AG04449 (cell line): ENCODE results near the gene NET1.

Source experiments
- CTCF ChIA-PET: fragments of 350-600 bp; formaldehyde crosslinking; extraction: SDS; loops from one replicate; lab custom pipeline; 2021; ENCODE audit warnings: antibody characterized with exemption; lab: Yijun Ruan, JAX
- POLR2A ChIA-PET: fragments of 400-600, 350-600 bp; formaldehyde crosslinking; extraction: SDS; loops from one replicate; lab custom pipeline; 2020; ENCODE audit warnings: antibody characterized with exemption, inconsistent platforms; lab: Yijun Ruan, JAX
- DNase-seq: peaks from one replicate; pipeline ENCODE4 v3.0.0-alpha.2; 2010; ENCODE audit warnings: low read depth, low spot score
- H3K4me3 ChIP-seq: 2 replicates; pipeline ENCODE4 v1.5.1; 2011; ENCODE audit warnings: low read depth, mild to moderate bottlenecking, control low read depth, low read length
- CTCF ChIP-seq: IDR thresholded peaks from one replicate; pipeline ENCODE4 v1.5.1; 2011; ENCODE audit warnings: mild to moderate bottlenecking, moderate library complexity, low read length, control low read depth, inconsistent platforms; ENCODE audit not compliant: insufficient read depth; ENCODE audit errors: missing control alignments

The NET1 gene, protein sequence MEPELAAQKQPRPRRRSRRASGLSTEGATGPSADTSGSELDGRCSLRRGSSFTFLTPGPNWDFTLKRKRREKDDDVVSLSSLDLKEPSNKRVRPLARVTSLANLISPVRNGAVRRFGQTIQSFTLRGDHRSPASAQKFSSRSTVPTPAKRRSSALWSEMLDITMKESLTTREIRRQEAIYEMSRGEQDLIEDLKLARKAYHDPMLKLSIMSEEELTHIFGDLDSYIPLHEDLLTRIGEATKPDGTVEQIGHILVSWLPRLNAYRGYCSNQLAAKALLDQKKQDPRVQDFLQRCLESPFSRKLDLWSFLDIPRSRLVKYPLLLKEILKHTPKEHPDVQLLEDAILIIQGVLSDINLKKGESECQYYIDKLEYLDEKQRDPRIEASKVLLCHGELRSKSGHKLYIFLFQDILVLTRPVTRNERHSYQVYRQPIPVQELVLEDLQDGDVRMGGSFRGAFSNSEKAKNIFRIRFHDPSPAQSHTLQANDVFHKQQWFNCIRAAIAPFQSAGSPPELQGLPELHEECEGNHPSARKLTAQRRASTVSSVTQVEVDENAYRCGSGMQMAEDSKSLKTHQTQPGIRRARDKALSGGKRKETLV

DNA sequence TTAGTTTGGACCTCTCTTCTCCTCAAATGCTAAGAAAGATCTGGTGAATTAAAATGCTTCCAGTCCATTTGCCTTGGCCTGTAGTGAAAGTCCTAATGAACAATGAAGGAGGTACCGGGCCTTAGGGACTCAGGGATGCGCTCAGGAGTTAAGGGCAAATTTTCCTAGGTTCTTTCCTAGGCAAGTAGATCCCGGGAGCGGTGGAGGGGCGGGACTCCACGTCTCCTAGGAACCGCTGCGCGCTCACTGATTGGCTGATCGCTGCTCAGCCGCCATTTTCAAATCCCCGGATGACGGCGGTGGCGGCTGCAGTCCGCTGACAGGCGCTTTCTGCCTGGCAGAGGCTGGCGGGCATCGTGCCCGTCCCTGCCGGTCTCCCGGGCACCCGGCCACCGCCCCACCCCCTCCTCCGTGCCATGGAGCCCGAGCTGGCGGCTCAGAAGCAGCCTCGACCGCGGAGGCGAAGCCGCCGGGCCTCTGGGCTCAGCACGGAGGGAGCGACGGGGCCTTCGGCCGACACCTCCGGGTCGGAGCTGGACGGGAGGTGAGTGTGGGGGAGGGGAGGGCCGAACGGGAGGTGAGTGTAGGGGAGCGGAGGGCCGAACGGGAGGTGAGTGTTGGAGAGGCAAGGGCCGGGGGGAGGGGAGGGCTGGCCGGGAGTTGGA is at the start of gene NET1:
Gene NET1 (plus strand): TSS at position 281 of the 665 bp plus-strand sequence. CDS start 136 bp downstream, at position 417.
- no peak for TF ChIP-seq CTCF
- ChIA-PET CTCF (interaction anchor here (2.9 to 4.5 kb wide), 2 partner anchors 563 to 598 kb away, joined by 8 to 12 read pairs; no protein-coding TSS in a partner anchor), POLR2A (no interaction called here)
- peak within 1 kb of the TSS; percentile 79 for H3K4me3 ChIP-seq
- no peak for DNase-seq

GRCh38 chr10:5362873-5363272 is 49.5 kb upstream of the NET1 start:
- CTCF ChIA-PET = interaction anchor here (1.1 kb wide), 1 partner anchor 513 kb away, joined by 3 read pairs; no protein-coding TSS in a partner anchor
- TF ChIP-seq CTCF = no peak
- DNase-seq = no peak
- no peak overlapping the region for H3K4me3 ChIP-seq
- POLR2A ChIA-PET = no interaction called here

DNA sequence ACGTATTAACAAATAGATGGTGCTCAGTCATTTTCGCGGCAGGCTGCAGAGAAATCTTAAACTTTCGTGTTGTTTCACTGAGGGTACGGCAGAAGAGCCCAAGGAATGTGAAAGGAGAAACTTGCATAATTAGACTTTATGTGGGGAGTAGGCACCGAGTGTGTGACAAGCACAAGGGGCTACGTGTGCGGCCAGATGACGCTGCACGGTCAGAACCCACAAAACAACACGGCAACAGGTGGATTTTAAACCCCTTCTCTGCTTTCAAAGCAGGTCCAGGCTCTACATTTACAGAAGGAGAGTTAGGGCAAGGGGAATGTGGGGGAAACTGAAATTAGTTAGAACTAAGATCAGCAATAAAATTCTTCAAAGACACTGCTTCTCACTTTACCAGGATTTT is 48.0 kb upstream of the NET1 start:
- no peak overlapping the region for H3K4me3 ChIP-seq
- CTCF ChIA-PET = no interaction called here
- POLR2A ChIA-PET = no interaction called here
- TF ChIP-seq CTCF = no peak
- DNase-seq = no peak

DNA sequence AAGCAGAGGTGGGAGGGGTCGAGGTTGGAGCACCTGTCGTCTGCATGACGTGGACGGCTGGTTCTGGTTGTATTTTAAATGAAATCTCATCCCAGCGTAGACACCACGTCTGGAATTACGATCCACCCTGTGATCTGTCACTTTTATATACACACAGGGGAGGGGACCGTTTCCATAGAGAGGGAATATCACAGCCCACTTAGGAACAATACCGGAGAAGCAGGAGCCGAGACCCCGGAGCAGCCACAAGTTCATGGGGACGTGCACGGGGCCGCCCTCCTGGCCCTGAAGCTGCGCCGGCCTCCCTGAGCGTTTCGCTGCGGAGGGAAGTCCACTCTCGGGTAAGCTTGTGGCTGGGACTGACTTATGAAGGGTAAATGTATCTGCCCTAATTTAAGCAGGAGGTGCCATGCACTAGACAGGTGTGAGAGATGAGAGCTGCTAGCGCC is 47.4 kb upstream of the NET1 start, which contains the start of gene UCN3:
Gene UCN3 (plus strand): TSS at position 77 of the 449 bp plus-strand sequence. CDS start 8,755 bp downstream, outside the sequence.
- no peak for TF ChIP-seq CTCF
- CTCF ChIA-PET = no interaction called here
- no peak for DNase-seq
- no peak within 1 kb of the TSS for H3K4me3 ChIP-seq
- POLR2A ChIA-PET = no interaction called here

GRCh38 chr10:5365928-5366327 is 46.4 kb upstream of the NET1 start:
- POLR2A ChIA-PET = no interaction called here
- TF ChIP-seq CTCF = no peak
- no peak for DNase-seq
- H3K4me3 ChIP-seq = no peak overlapping the region
- CTCF ChIA-PET = interaction anchor here (1.0 kb wide), 1 partner anchor 516 kb away, joined by 3 read pairs; no protein-coding TSS in a partner anchor
